HTERT RPE-1 (cell line): ENCODE measurements around the gene EXD1.
"Not testable (repeated sequence)": the region's sequence is repeated elsewhere in the genome, so short reads cannot be mapped to it uniquely, and the experiment has no call there.

Source experiments
- in situ Hi-C: fragments of 300-500 bp; cut with MboI; formaldehyde crosslinking; loops from 4 replicates; pipeline ENCODE4 v1.14.3; 2020; ENCODE audit warnings: low sequenced_read_pairs

EXD1 gene, protein sequence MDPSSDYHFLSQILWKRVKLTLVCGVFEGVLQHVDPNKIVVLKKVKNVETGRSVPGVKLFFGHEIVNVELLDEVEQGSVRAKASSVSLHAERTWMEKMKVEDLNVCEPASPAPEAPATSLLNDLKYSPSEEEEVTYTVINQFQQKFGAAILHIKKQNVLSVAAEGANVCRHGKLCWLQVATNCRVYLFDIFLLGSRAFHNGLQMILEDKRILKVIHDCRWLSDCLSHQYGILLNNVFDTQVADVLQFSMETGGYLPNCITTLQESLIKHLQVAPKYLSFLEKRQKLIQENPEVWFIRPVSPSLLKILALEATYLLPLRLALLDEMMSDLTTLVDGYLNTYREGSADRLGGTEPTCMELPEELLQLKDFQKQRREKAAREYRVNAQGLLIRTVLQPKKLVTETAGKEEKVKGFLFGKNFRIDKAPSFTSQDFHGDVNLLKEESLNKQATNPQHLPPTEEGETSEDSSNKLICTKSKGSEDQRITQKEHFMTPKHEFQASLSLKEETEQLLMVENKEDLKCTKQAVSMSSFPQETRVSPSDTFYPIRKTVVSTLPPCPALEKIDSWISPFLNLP

DNA sequence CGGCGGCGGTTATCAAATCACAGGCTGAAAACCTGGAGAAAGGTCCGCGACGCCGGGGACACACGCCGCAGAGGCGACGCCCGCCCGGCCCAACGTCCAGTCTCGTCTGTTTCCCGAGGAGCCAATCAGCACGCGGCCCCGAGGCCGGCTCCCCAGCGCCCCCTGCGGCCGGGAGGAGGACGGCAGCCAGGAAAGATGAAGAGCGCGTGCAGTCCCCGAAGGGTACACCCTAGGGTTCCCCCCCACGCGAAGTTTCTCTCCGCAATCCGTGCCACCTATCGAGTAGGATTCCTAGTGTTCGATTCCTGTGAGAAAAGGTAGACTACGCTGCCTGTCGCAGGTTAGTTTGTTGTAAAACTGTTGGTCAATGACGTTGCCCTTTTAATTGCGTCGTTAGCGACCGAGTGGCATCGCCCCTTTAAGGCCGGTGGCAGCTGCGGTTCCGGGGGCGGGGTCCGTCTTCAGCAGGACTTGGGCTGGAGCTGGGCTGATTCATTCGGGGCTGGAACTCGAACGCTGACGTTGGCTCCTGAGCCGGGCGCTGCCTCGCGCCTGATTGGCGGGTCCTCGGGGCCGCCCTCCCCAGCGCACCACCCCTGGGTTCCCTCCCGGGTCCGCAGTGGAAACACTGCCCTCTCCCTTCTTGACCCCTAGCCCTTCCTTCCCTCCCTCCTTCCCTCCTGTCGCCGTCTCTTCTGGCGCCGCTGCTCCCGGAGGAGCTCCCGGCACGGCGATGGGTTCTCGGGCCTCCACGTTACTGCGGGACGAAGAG lies at the start of gene EXD1, which contains the start of gene CHP1:
EXD1 (minus strand) TSS at position 108 of the 772 bp plus-strand sequence. CDS start 4,182 bp downstream, outside the sequence.
CHP1 (plus strand) TSS at position 619 of the 772 bp plus-strand sequence; CDS start at position 734, 115 bp downstream.
- in situ Hi-C loops = no loop called here

DNA sequence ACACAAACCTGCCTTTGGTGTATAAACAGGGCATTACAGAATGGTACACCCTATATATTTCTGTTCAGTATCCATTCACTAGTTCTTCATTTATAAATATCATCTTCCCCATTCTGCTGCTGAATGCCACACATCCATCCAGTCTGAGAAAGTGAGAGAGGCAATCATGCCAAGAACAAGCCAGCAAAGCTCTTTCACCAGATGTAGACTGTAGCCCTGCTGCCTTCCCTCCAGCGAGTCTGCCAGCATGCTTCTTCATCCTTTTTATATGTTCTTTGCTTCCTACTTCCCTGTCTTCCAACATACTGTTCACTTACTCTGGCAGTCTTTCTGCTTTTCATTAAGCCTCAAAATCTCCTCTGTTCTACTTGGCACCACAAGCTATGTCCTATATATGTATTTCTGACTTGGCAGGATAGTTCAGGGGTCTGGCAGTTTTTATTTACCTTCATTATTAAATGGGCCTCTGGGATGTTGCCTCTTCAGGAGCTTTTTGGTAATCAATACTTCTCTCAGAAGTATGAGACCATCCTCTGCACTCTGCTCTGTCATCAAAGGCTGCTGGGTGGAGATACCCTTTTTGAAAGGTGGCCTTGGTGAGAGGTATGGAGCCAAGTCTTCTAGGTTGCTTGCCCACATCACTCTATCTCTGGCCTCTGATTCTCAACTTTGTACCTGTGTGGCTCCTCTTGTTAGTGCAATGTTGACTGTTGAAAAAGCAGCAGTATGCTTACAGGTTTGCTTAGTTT lies 49.2 kb upstream of the EXD1 start:
- in situ Hi-C loops = no loop called here

DNA sequence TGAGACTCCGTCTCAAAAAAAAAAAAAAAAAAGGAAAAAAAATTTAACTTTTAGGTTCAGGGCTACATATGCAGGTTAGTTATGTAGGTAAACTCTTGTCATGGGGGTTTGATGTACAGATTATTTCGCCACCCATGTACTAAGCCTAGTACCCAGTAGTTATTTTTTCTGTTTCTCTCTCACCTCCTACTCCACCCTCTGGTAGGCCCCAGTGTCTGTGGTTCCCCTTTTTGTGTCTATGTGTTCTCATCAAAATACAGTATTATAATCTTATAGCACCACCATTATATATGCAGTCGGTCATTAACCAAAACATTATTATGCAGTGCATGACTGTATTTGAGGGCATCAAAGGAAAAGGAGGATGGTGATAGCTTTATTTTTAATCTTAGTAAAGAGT lies 47.8 kb upstream of the EXD1 start:
- in situ Hi-C loops = no loop called here

DNA sequence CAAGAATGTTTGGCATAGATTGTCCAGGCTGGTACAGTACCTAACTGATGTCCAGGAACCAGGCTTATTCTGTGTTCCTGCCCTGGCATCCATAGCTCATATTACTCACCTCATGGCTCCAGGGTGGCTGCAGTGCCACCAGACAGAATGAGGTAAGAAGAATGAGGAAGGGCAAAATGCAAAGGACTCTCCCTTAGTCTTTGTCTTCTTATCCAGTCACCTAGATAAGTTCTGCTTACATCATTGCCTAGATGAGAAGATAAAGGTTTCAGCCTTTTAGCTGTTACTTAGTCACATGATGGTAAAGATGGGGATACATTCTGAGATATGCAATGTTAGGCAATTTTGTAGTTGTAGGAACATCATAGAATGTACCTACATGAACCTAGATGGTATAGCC lies 46.3 kb upstream of the EXD1 start:
- in situ Hi-C loops = no loop called here

DNA sequence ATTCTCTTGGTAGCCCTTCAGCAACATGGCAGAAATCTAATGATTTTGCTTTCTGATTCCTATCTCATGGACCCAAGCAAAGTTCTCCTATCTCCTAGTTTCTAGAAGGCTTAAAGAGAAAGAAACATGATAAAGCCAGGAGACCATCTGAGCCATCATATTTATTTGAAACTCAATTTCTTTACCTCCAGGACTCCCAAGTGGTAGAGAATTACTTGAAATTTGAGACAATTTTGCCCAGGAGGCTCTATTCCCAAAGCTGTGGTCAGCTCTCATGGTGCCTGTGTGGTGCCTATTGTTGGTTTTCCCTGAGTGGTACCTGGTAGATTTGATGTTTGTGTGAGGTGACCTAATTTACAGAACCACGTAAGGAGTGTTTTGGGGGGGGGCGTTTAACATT lies 39.3 kb upstream of the EXD1 start:
- in situ Hi-C loops = no loop called here

DNA sequence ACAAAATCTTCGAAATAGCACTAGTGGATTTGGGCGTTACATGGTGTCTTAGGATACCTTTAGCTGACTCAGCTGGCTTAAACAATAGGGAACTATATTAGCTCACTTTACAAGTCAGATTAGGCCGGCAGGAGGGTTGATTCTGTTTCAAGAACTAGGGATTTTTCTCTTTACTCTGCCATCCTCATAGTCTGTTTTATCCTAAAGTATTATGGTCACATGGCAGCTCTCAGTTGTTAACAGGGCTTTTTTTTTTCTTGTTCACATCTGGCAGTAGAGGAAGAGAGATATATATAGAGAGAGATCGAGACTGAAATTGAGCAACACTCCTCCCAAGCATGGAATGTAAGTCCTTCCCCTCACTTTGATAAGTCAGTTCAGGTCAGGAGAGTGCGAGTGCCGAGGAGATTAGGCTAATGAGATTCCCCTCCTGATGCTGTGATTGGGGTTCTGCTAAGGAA lies 33.4 kb upstream of the EXD1 start:
- in situ Hi-C loops = no loop called here

DNA sequence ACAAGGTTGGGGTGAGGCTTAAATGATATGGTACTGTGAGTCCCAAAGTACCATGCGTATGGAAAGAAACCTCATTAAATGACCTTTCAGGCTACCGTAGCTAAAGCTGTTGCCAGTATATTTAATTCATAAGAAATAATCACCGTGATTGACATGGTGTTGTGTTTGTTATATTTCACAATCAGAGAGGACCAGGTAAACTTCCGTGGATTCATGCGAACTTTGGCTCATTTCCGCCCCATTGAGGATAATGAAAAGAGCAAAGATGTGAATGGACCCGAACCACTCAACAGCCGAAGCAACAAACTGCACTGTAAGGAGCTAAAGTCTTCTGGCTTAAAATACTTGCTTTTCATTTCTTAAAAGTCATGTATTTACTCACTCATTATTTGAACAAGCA lies 32.0 kb upstream of the EXD1 start:
- in situ Hi-C loops = no loop called here

DNA sequence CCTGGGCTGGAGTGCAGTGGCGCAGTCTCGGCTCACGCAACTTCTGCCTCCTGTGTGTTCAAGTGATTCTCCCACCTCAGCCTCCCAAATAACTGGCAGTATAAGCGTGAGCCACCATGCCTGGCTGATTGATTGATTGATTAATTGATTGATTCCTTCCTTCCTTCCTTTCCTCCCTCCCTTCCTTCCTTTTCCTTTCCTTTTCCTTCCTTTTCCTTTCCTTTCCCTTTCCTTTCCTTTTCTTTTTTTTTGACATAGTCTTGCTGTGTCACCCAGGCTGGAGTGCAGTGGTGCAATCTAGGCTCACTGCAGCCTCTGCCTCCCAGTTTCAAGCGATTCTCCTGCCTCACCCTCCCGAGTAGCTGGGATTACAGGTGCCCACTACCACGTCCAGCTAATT lies 30.4 kb upstream of the EXD1 start:
- in situ Hi-C loops = not testable (repeated sequence)

DNA sequence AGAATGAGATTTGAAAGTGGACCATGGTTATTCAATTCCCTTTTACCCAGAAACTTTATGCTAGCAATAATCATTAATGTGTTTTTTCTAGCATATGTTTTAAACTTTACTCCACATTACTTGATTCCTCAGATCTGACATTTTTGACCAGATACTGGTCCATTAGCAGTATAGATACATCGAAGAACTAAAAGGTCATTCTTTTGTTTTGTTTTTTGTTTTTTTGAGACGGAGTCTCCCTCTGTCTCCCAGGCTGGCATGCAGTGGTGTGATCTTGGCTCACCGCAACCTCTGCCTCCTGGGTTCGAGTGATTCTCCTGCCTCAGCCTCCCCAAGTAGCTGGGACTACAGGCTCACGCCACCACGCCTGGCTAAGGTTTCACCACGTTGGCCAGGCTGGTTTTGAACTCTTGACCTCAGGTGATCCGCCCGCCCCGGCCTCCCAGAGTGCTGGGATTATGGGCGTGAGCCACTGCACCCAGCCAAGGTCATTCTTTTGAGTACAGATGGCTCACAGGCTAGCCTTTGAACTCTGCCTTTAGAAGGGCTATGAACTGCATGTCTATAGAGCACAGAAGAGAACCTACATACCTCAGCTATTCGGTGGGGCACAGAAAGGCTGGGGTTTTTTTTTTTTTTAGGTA lies 29.1 kb upstream of the EXD1 start:
- in situ Hi-C loops = no loop called here

DNA sequence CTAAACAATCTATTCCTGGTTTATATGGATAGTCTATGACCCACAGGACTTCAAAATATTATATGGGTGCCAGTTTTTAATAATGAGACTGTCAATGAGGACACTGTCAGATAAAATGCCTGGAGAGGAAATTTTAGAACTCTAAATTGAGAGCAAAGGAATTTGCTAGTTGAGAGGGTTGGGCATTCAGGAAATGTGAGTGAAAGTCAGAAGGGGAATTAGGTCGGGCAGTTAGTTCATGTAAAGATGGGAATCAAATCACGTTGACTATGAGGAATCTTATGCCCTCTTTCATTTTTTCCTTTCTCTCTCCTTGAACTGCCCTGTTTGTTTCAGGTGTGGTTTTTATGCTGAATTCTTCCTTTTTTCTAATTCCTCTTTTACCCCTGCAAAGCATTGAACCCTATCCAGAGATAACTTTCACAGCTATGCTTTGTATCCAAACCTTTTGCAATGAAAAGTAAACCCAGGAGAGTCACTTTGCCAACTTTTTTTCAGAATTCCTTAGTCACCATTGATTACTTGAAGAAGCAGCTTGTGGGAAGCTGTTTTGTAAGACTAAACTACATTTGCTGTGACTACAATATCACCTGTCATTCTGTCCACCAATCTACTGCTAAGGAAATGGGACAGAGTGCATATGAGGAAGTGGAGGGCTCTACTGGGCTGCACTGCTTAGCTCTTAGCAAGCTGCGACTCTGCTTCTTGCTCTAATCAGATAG lies 28.4 kb upstream of the EXD1 start:
- in situ Hi-C loops = no loop called here

DNA sequence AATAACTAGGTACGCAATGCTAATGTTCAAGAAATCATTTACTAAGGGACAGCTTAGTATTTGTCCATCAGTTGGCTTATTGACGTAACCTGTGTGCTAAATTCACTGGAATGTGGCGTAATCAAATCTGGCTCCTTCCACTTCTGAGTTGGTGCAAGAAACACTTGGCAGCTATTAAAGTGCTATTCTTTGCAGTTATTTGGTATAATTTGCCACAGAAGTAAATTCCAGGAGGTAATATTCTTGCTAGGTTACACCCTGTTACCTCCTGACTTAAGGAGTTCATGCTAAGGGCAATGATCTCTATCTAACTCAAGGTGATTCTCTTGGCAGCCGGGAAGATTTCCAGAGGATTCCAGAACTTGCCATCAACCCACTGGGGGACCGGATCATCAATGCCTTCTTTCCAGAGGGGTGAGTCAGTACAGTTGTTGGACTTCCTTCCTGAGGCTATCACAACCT lies 26.1 kb upstream of the EXD1 start:
- in situ Hi-C loops = no loop called here

DNA sequence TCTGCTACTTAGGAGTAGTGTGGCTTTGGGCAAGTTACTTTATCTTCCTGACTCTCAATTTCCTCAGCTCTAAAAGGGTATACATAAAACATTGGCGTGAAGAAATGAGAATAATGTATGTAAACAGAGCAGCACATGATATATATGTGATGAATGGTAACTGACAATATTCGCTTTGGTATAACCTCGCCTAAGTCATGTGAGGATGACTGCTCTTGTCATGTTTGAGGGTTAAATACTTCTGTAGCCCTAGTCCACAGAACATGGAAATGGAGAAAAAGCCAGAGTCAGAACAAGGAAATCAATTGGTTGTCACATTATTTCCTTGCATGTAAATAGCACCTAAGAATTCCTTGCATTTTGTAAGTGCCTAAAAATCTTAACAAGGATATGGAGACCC lies 25.5 kb upstream of the EXD1 start:
- in situ Hi-C loops = no loop called here

DNA sequence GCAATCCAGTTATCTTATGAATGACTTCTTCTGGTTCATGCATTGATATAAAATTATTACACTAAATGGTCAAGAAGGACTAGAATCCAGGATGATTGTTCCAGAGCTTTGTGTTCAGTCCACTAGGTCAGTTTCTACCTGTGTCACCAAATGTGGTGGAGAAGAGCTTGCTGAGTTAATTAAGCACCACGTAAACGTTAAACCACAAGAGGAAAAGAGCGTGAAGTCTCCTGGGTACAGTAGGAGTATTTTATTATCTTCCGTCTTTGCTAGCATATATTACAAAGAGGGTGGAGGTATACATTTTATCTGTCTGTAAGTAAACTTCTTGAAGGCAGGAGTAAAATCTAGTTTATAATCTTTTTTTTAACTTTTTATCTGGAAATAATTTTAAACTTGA lies 24.0 kb upstream of the EXD1 start:
- in situ Hi-C loops = no loop called here

DNA sequence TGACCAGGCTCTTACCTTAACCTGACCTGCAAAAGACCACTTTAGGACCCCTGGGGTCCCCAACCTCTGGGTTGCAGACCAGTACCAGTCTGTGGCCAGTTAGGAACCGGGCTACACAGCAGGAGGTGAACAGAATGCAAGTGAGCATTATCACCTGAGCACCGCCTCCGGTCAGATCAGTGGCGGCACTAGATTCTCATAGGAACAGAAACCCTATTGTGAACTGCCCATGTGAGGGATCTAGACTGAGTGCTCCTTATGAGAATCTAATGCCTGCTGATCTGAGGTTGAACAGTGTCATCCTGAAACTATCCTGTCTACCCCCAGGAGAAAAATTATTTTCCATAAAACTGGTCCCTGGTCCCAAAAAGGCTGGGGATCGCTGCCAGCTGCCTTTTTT lies 20.9 kb upstream of the EXD1 start:
- in situ Hi-C loops = no loop called here

DNA sequence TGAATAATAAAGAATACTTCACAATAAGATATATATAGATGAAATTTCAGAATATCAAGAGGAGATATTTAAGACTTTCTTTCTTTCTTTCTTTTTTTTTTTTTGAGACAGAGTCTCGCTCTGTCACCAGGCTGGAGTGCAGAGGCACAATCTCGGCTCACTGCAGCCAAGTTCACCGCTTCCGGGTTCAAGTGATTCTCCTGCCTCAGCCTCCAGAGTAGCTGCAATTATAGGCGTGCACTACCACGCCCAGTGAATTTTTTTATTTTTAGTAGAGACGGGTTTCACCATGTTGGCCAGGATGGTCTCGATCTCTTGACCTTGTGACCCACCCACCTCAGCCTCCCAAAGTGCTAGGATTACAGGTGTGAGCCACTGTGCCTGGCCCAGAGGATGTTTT lies 20.2 kb upstream of the EXD1 start:
- in situ Hi-C loops = not testable (repeated sequence)

DNA sequence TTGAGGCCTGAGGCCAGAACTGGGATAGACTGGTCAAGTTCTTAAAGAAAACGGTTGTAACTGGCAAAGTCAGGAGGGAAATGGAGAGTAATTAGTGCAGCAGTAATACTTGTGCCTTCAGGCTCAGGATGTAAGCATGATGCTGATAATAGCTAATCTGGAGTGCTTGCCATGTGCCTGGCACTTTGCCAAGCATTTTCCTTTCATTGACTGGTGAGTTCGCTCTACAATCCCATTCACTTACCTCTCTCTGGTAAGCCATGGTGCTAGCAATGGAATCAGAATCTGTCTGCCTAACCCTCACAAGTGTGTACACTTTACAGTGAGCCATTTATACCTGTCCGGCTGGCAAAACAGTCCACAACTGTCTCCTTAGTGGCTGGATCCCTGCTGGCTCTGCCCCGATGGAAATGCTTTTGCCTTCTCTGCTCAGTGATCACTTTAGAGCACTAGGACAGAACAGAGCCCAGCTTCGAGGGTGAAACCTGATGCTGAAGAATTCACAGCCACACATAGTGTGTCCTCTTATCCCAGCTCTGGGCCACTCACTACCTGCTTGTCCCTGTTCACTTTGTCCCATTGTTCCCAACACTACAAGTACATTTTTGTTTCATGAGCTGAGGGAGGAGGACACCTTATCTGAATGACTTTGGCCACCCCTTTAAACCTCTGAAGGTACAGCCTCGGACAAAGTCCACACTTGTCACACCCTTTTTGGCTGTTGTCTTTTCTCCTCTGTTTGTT lies 10.8 kb upstream of the EXD1 start:
- in situ Hi-C loops = no loop called here

DNA sequence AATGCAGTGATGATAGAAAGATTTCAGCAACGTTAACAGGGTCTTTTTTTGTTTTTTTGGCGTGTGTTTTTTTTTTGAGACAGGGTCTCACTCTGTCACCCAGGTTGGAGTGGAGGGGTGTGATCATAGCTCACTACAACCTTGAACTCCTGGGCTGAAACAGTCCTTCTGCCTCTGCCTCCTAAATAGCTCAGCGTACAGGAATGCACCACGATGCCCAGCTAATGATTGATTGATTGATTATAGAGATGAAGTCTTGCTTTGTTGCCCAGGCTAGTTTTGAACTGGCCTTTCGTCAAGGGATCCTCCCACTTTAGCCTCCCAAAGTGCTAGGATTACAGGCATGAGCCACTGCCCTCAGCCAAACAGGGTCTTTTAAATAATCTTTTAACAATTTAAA lies 7.5 kb upstream of the EXD1 start:
- in situ Hi-C loops = no loop called here

DNA sequence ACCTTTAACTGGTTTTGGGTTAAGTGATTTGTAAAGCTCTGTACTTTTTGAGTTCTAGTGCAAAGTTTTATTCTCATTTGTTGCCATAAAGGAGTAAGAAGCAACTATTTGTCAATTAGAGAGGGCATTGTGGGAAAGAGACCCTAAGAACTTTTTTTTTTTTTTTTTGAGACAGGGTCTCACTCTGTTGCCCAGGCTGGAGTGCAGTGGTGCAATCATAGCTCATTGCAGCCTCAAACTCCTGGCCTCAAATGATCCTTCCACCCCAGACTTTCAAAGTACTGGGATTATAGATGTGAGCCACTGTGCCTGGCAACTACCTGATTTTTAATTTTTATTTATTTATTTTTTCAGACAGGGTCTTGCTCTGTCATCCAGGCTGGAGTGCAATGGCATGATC lies 5.4 kb upstream of the EXD1 start:
- in situ Hi-C loops = no loop called here

DNA sequence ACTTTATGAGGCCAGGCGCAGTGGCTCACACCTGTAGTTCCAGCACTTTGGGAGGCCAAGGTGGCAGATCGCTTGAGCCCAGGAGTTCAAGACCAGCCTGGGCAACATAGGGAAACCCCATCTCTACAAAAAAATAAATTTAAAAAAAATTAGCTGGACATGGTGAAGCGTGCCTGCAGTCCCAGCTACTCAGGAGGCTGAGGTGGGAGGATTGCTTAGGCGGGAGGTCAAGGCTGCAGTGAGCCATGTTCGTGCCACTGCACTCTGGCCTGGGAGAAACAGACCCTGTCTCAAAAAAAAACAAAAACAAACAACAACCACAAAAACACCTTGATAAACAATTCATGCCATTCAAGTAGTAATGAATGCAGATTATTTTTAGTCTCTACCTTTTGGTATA lies 4.7 kb upstream of the EXD1 start:
- in situ Hi-C loops = not testable (repeated sequence)
